Limb (tissue), 2 donors: ENCODE measurements around the gene ALOXE3.

Experiments
- DNase-seq, 2 donors: peaks; one replicate each; pipeline ENCODE4 v3.0.0-alpha.2; 2016; ENCODE audit errors: extremely low spot score in 2 of 2

ALOXE3 gene

DNA sequence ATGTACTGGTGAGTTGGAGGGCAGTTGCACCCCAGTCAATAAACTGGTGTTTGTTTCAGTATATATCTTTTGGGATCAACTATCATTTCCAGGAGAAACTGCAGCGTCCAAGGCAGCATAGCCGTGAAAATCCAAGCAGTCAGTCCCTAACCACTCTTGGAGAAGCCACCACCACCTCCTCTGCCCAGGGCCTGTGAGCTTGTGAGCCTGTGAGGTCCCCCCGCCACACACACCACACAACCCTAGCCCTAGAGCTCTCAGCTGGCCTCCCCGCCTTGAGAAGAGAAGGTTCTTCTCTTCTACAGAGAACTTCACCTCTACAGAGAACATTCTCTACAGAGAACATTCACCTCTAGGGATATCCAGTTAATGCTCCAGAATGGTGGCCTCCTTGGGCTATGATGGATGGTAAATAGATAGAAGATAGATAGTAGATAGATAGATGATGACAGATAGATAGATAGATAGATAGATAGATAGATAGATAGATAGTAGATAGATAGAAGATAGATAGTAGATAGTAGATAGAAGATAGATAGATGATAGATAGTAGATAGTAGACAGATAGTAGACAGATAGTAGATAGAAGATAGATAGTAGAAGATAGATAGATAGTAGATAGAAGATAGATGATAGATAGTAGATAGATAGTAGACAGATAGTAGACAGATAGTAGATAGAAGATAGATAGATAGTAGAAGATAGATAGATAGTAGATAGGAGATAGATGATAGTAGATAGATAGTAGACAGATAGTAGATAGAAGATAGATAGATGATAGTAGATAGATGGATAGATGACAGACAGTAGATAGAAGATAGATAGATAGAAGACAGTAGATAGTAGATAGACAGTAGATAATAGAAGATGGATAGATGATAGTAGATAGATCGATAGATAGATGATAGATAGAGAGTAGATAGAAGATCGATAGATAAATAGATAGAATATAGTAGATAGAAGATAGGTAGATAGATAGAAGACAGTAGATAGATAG is 65.8 kb downstream of the ALOXE3 start:
- DNase-seq, result no peak

DNA sequence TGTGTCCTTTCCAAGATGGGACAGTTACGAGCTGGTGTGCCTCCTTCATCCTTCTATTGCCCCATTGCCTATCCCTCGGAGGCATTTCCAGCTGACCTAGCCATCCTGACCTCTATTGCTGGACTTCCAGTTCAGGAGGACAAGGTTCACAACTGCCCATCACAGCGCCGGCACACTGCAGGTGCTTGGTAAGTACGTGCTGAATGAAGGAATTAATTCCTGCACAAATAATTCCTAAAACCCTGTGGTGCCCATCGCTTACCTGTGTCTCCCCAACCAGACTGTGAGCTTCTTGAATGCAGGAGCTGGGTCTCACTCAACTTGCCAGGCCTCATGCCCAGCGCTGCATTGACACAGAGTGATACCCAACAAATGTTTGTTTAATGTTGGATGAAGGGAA is 66.5 kb downstream of the ALOXE3 start:
- DNase-seq, result no peak

DNA sequence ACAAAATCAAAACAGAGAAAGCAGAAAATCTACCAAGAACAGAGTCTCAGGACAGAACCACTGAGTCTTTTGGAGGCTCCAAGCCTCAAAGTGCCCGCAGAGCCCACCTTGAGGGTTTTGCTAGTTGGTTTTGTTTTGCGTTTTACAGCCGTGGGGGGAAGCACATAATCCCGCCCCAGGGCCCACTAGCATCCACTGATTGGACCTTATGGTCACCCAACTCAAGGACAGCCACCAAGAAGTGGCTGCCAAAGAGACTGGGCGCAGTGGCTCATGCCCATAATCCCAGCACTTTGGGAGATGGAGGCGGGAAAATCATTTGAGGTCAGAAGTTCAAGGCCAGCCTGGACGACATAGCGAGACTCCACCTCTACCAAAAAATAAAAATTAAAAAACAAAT is 69.6 kb downstream of the ALOXE3 start:
- no peak for DNase-seq

DNA sequence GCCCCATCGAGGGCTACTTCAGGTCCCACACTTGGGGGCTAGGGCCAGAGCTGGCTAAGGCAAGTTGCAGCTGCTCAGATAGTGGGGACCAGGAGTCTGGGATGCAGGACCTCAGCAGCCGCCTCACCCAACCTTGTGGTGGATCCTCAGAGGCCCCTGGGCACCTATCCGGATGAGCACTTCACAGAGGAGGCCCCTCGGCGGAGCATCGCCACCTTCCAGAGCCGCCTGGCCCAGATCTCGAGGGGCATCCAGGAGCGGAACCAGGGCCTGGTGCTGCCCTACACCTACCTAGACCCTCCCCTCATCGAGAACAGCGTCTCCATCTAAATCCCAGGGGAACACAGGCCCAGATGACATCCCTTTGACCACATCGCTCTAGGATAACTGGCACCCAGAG is 70.1 kb downstream of the ALOXE3 start:
- no peak for DNase-seq

DNA sequence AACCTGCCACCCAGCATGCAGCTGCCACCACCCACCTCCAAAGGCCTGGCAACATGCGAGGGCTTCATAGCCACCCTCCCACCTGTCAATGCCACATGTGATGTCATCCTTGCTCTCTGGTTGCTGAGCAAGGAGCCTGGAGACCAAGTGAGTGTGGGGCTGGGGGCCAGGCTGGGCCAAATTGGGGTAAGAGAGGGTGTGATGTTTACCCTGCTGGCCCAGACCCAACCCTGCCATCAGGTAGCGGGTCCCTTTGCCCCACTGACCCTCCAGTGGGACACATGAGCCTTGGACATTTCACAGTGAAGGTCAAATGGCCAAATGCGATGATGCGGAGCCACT is 70.6 kb downstream of the ALOXE3 start:
- no peak for DNase-seq

DNA sequence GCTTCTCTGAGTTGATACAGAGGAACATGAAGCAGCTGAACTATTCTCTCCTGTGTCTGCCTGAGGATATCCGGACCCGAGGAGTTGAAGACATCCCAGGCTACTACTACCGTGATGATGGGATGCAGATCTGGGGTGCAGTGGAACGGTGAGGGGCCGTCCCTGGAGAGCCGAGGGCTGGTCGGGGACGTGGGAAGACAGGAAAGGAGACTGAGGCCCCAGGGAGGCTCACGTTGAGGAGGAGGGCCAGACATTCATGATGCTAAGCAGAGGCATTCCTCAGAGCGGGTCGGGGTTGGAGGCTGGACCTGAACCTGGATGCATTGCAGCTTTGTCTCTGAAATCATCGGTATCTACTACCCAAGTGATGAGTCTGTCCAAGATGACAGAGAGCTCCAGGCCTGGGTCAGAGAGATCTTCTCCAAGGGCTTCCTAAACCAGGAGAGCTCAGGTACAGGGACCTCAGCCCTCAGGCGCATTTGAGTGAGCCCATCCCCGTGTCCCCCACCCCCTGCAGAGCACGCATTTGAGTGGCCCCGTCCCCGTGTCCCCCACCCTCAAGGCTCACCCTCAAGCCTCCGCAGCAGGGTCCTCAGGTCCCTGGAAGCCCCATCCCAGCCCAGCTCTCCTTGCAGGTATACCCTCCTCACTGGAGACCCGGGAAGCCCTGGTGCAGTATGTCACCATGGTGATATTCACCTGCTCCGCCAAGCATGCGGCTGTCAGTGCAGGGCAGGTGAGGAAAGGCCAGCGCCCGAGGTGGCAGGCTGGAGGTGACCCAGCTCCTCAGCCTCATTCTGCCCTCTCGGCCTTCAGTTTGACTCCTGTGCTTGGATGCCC is 71.2 kb downstream of the ALOXE3 start:
- DNase-seq, result no peak

DNA sequence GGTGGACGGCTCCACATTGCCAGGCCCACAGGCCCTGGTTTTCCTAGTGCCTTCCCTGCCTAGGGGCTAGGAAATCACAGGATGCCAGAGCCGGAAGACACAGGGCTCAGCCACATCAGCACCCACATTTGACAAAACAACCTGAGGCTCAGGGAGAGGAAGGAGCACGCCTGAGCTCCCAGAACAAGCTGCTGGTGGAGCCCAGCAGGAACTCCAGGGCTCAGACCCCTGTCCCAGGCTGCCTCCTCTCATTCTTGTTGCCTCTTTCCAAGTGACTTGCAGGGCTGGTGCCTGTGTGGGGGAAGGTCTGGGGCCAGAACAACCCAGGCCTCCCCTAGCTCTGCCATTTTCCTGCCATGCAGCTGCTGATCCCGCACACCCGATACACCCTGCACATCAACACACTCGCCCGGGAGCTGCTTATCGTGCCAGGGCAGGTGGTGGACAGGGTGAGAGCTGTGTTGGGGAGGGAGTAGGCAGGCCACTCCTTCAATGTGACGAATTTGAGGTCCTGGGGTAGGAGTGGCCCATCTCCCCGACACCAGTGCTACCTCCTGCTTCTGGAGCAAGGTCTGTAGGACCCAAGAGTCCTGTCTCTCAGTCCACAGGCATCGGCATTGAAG is 71.9 kb downstream of the ALOXE3 start:
- no peak for DNase-seq
